AG04449 (cell line): ENCODE data around the gene CENPX.
A peak's percentile ranks its signal among the peaks of the same experiment; 100 is the strongest.
"Not testable (repeated sequence)": the region's sequence is repeated elsewhere in the genome, so short reads cannot be mapped to it uniquely, and the experiment has no call there.

ENCODE experiments used
- CTCF ChIA-PET: fragments of 350-600 bp; formaldehyde crosslinking; extraction: SDS; loops from one replicate; lab custom pipeline; 2021; ENCODE audit warnings: antibody characterized with exemption; lab: Yijun Ruan, JAX
- POLR2A ChIA-PET: fragments of 400-600, 350-600 bp; formaldehyde crosslinking; extraction: SDS; loops from one replicate; lab custom pipeline; 2020; ENCODE audit warnings: antibody characterized with exemption, inconsistent platforms; lab: Yijun Ruan, JAX
- DNase-seq: peaks from one replicate; pipeline ENCODE4 v3.0.0-alpha.2; 2010; ENCODE audit warnings: low read depth, low spot score
- H3K4me3 ChIP-seq: 2 replicates; pipeline ENCODE4 v1.5.1; 2011; ENCODE audit warnings: low read depth, mild to moderate bottlenecking, control low read depth, low read length
- TF ChIP-seq, protein P1 (sequence below): IDR thresholded peaks from one replicate; pipeline ENCODE4 v1.5.1; 2011; ENCODE audit warnings: mild to moderate bottlenecking, moderate library complexity, low read length, control low read depth, inconsistent platforms; ENCODE audit not compliant: insufficient read depth; ENCODE audit errors: missing control alignments

The CENPX gene

DNA sequence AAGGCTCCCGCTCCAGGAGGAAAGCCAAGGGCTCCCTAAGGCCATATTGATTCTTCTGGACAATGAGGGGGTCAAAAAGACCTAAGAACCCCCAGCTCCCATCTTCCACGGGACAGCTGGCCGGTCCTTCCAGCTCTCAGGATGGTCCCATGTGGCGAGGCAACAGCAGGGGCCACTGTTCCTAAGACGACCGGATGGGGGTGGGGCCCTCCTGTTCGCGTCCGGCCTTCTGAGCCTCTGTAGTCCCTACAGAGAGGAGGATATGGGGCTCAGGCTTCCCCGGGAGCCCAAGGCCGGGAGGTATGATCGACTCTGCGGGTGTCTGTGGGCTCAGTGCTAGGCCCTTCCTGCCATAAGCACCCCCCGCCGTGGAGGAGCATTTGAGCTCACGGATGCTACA lies 20.8 kb upstream of the CENPX start:
- no peak for DNase-seq
- POLR2A ChIA-PET: interaction anchor here (1.0 kb wide), 1 partner anchor 11 kb away, joined by 3 read pairs; no protein-coding TSS in a partner anchor
- CTCF ChIA-PET: interaction anchor here (0.9 to 1.4 kb wide), 2 partner anchors 14 to 84 kb away, joined by 3 to 7 read pairs; no protein-coding TSS in a partner anchor
- no peak overlapping the region for H3K4me3 ChIP-seq
- TF ChIP-seq, protein P1, sequence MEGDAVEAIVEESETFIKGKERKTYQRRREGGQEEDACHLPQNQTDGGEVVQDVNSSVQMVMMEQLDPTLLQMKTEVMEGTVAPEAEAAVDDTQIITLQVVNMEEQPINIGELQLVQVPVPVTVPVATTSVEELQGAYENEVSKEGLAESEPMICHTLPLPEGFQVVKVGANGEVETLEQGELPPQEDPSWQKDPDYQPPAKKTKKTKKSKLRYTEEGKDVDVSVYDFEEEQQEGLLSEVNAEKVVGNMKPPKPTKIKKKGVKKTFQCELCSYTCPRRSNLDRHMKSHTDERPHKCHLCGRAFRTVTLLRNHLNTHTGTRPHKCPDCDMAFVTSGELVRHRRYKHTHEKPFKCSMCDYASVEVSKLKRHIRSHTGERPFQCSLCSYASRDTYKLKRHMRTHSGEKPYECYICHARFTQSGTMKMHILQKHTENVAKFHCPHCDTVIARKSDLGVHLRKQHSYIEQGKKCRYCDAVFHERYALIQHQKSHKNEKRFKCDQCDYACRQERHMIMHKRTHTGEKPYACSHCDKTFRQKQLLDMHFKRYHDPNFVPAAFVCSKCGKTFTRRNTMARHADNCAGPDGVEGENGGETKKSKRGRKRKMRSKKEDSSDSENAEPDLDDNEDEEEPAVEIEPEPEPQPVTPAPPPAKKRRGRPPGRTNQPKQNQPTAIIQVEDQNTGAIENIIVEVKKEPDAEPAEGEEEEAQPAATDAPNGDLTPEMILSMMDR: no peak

DNA sequence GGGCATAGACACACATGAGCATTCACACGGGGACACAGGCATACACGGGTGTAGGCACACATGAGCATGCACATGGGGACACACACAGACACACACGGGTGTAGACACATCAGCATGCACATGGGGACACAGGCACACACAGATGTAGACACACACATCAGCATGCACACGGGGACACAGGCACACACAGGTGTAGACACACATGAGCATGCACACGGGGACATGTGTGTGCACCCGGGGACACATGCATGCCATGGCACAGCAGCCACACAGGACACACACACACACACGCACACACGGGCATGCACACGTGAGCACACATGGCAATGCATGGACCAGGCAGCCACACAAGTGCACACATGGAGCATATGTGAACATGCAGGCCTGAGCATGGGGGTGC lies 20.0 kb upstream of the CENPX start:
- DNase-seq: no peak
- POLR2A ChIA-PET: interaction anchor here (1.0 kb wide), 1 partner anchor 12 kb away, joined by 3 read pairs; no protein-coding TSS in a partner anchor
- TF ChIP-seq, protein P1: no peak
- CTCF ChIA-PET: interaction anchor here (0.9 to 1.4 kb wide), 2 partner anchors 13 to 83 kb away, joined by 3 to 7 read pairs; no protein-coding TSS in a partner anchor
- no peak overlapping the region for H3K4me3 ChIP-seq

DNA sequence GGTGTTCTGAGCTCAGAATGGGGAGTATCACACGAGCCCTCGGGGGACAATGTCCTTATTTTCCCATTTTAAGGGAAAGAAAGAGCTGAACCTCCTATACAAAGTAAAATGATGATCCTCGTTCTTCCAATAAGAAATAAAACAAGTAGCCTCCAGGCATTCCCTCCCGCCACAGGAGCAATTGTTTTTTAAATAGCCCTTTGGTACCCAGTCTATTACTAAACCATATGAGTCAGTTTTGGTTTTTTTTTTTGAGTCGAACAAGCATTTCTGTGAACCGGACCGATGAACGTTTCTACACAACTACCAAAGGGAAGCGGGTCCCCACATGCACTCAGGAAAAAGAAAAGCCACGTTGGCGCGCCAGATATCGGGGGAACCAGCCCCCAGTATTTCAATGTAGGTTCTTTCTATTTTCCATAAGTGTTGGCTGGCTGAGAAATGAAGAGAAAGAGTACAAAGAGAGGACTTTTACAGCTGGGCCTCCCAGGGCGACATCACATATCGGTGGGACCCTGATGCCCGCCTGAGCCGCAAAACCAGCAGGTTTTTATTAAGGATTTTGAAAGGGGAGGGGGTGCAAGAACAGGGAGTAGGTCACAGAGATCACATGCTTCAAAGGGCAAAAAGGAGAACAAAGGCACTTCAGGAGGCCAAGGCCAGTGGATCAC lies 18.6 kb upstream of the CENPX start:
- CTCF ChIA-PET: interaction anchor here (1.0 to 7.4 kb wide), 4 partner anchors 10 to 87 kb away, joined by 3 to 47 read pairs (median 23); partner anchors contain the start of genes GPS1, NOTUM and RFNG
- TF ChIP-seq, protein P1: no peak
- DNase-seq: no peak
- POLR2A ChIA-PET: no interaction called here
- no peak overlapping the region for H3K4me3 ChIP-seq

DNA sequence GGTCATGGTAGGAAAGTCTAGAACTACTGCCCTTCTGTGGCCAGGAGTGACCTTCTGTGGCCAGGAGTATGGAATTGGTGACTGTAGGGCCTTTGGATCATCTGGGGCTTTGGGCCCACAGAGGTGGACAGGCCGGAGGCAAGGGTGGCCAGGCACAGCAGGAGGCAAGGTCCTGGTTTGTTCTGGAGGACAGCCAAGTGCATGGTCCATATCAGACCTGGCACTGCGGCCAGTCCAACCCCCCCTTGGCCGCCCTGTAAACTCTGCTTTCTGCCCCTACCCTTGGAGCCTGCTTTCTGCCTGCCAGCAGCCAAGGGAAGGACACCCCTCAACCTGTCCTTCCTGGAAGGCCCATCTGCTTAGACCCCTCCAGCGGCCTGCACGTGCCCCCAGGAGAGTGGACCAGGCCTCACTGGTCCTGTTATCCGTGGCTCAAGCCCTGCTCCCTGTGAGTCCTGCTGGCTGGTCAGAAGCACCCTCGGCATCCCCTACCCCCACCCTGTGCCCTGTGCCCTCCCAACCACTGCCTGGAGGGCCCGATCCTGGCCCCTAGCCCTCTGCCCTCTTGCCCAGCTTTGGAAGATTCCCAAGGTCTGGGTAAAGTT lies 17.1 kb upstream of the CENPX start:
- no peak overlapping the region for H3K4me3 ChIP-seq
- ChIA-PET POLR2A (no interaction called here), CTCF (interaction anchor here (0.9 to 7.4 kb wide), 4 partner anchors 9 to 80 kb away, joined by 3 to 47 read pairs (median 23); partner anchors contain the start of genes GPS1, NOTUM and RFNG)
- DNase-seq: no peak
- TF ChIP-seq, protein P1: no peak

DNA sequence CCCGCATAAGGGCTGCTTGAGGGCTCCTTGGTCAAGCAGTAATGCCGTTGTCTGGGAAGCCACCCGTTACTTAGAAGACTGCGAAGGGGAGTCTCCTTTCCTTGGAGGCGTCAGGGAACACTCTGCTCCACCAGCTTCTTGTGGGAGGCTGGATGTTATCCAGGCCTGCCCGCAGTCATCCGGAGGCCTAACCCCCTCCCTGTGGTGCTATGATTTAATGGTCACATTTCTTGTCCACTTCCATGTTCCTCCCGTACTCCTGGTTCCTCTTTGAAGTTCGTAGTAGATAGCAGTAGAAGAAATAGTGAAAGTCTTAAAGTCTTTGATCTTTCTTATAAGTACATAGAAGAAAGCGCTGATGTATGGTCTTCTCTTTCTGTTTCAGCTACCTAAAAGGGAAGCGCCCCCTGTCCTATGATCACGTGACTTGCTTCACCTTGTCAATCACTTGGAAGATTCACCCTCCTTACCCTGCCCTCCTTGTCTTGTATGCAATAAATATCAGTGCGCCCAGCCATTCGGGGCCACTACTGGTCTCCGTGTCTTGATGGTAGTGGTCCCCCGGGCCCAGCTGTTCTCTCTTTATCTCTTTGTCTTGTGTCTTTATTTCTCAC lies 16.2 kb upstream of the CENPX start:
- CTCF ChIA-PET: interaction anchor here (0.9 to 7.4 kb wide), 4 partner anchors 8 to 79 kb away, joined by 3 to 47 read pairs (median 22); partner anchors contain the start of genes GPS1, NOTUM and RFNG
- H3K4me3 ChIP-seq, DNase-seq: not testable (repeated sequence)
- POLR2A ChIA-PET: interaction anchor here (1.6 kb wide), 1 partner anchor 15 kb away, joined by 4 read pairs; no protein-coding TSS in a partner anchor

DNA sequence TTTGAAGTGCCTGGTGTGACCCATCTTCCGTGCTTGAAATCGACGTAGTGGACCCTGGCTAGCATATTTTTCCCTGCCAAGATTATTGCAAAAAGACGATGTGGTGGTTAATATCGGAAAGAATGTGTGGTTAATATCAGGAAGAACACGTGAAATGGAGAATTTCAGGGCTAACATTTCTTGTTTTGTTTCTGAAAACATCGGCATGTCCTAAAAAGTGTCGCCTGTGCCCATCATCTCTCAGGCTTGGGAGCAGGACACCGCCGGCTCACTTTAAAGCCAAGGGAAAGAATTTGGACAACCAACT lies 15.2 kb upstream of the CENPX start:
- DNase-seq: no peak
- peak overlapping the region; percentile 51 for H3K4me3 ChIP-seq
- TF ChIP-seq, protein P1: no peak
- CTCF ChIA-PET: interaction anchor here (0.7 to 7.4 kb wide), 21 partner anchors 9 to 404 kb away, joined by 3 to 47 read pairs (median 5); partner anchors contain the start of genes CENPX, GPS1, LRRC45 and NOTUM
- POLR2A ChIA-PET: interaction anchor here (0.7 to 1.6 kb wide), 10 partner anchors 12 to 83 kb away, joined by 3 to 7 read pairs (median 4); partner anchors contain the start of genes CENPX, FASN, GPS1 and LRRC45
